A549 (cell line): ENCODE measurements around the gene F2RL2. TPM values are rescaled to one million over a fixed set of nuclear protein-coding genes. Genes with fewer than 3 reads are reported as not detected.
A peak's percentile ranks its signal among the peaks of the same experiment; 100 is the strongest.

Experiments used
- ATAC-seq, 2 experiments: fragments of 200-7000 bp in 1 of 2; fragments of >200 bp in 1 of 2; cut with Nextera tagmentation in 1 of 2; cut with Tn5 transposase in 1 of 2; 3 replicates each; pipeline versions ENCODE4 v1.8.0 to v1.9.1; 2018 to 2020; ENCODE audit warnings: mild to moderate bottlenecking in 1 of 2, moderate library complexity in 1 of 2
- CTCF ChIA-PET: fragments of 300-600 bp; sonication (Branson Sonifier 250); formaldehyde crosslinking; extraction: SDS; loops from one replicate; lab custom pipeline; 2021; ENCODE audit warnings: antibody characterized with exemption, inconsistent platforms; lab: Yijun Ruan, JAX
- POLR2A ChIA-PET: fragments of 350-600 bp; formaldehyde crosslinking; extraction: SDS; loops from one replicate; lab custom pipeline; 2021; ENCODE audit warnings: antibody characterized with exemption, inconsistent platforms; lab: Yijun Ruan, JAX
- DNase-seq, 2 experiments: peaks; one replicate each; pipeline versions ENCODE4 v3.0.0 to v3.0.0-alpha.2; 2011 to 2016; ENCODE audit warnings: low read depth in 1 of 2, low spot score in 1 of 2
- FAIRE-seq: peaks from 2 replicates; lab custom pipeline; 2011; peaks lifted over from hg19 to GRCh38; lab: Jason Lieb, UNC
- H3K27ac ChIP-seq, 2 experiments: fragments of >200 bp; sonication (Bioruptor Twin); formaldehyde crosslinking; 3 replicates each; pipeline ENCODE4 v1.5.1; 2016 to 2017
- H3K4me1 ChIP-seq: fragments of >200 bp; sonication (Bioruptor Twin); formaldehyde crosslinking; 3 replicates; pipeline ENCODE4 v1.6.1; 2016
- H3K4me2 ChIP-seq: fragments of >200 bp; sonication (Bioruptor Twin); formaldehyde crosslinking; 3 replicates; pipeline ENCODE4 v1.6.1; 2016
- H3K4me3 ChIP-seq: fragments of >200 bp; sonication (Bioruptor Twin); formaldehyde crosslinking; 3 replicates; pipeline ENCODE4 v1.5.1; 2016
- H3K9me3 ChIP-seq: fragments of >200 bp; sonication (Bioruptor Twin); formaldehyde crosslinking; 3 replicates; pipeline ENCODE4 v1.6.1; 2016
- CBX2 ChIP-seq: fragments of 200-600 bp; sonication (generic); IDR thresholded peaks from 2 replicates; pipeline ENCODE4 v1.6.1; 2016; ENCODE audit warnings: low read depth, mild to moderate bottlenecking, borderline replicate concordance
- CBX8 ChIP-seq: fragments of 200-600 bp; sonication (generic); IDR thresholded peaks from 2 replicates; pipeline ENCODE4 v1.6.1; 2016
- CEBPB ChIP-seq, 2 experiments: fragments of >200 bp in 1 of 2; sonication (Bioruptor Twin) in 1 of 2; formaldehyde crosslinking in 1 of 2; IDR thresholded peaks; 2 replicates each; pipeline ENCODE4 v1.6.1; 2012 to 2016
- CTCF ChIP-seq: fragments of >200 bp; sonication (Bioruptor Twin); formaldehyde crosslinking; IDR thresholded peaks from 3 replicates; pipeline ENCODE4 v1.5.1; 2016
- EHMT2 ChIP-seq: fragments of 200-600 bp; sonication (generic); IDR thresholded peaks from 2 replicates; pipeline ENCODE4 v1.6.1; 2016; ENCODE audit warnings: antibody characterized with exemption, low read depth, mild to moderate bottlenecking, moderate library complexity
- FOXS1 ChIP-seq: fragments of 250-450 bp; sonication (Bioruptor Pico); IDR thresholded peaks from 2 replicates; pipeline ENCODE4 v1.5.0; 2020; ENCODE audit warnings: mild to moderate bottlenecking, moderate library complexity
- GATA3 ChIP-seq: IDR thresholded peaks from 2 replicates; pipeline ENCODE4 v1.6.1; 2012; ENCODE audit warnings: borderline replicate concordance
- HMGXB4 ChIP-seq: fragments of 250-450 bp; sonication (Bioruptor Pico); IDR thresholded peaks from 2 replicates; pipeline ENCODE4 v1.5.0; 2021; ENCODE audit warnings: mild to moderate bottlenecking, moderate library complexity, borderline replicate concordance
- HOXB13 ChIP-seq: fragments of 250-450 bp; sonication (Bioruptor Pico); IDR thresholded peaks from 2 replicates; pipeline ENCODE4 v1.5.0; 2020; ENCODE audit warnings: low read depth, mild to moderate bottlenecking, moderate library complexity
- MAX ChIP-seq: IDR thresholded peaks from 2 replicates; pipeline ENCODE4 v1.6.1; 2012
- MAZ ChIP-seq: fragments of 150-350 bp; IDR thresholded peaks from 2 replicates; pipeline ENCODE4 v1.6.1; 2014; ENCODE audit warnings: antibody characterized with exemption, low read depth, low read length, borderline replicate concordance
- MYC ChIP-seq: IDR thresholded peaks from 2 replicates; pipeline ENCODE4 v1.6.1; 2012; ENCODE audit warnings: mild to moderate bottlenecking, inconsistent platforms, low read length, improper control_type of control experiment, borderline replicate concordance
- NFE2L2 ChIP-seq: fragments of 150-350 bp; conservative IDR thresholded peaks from 2 replicates; pipeline ENCODE4 v1.6.1; 2014; ENCODE audit warnings: low read length
- NR3C1 ChIP-seq: fragments of >200 bp; sonication (Bioruptor Twin); formaldehyde crosslinking; IDR thresholded peaks from 3 replicates; pipeline ENCODE4 v1.6.1; 2017
- RAD21 ChIP-seq, 2 experiments: fragments of >200 bp in 1 of 2; sonication (Bioruptor Twin) in 1 of 2; formaldehyde crosslinking in 1 of 2; IDR thresholded peaks in 1 of 2; conservative IDR thresholded peaks in 1 of 2; 2 replicates in 1 of 2; 3 replicates in 1 of 2; pipeline ENCODE4 v1.6.1; 2012 to 2018; ENCODE audit warnings: inconsistent platforms in 1 of 2
- RCOR1 ChIP-seq: fragments of 150-350 bp; IDR thresholded peaks from 2 replicates; pipeline ENCODE4 v1.6.1; 2014; ENCODE audit warnings: antibody characterized with exemption, low read length, low read depth
- REST ChIP-seq: fragments of 200-600 bp; sonication (generic); IDR thresholded peaks from 2 replicates; pipeline ENCODE4 v1.6.1; 2016; ENCODE audit warnings: antibody characterized with exemption, mild to moderate bottlenecking, moderate library complexity
- SMC3 ChIP-seq: fragments of >200 bp; sonication (Bioruptor Twin); formaldehyde crosslinking; IDR thresholded peaks from 3 replicates; pipeline ENCODE4 v1.6.1; 2018; ENCODE audit warnings: inconsistent platforms
- SREBF2 ChIP-seq: fragments of 450-650 bp; IDR thresholded peaks from 2 replicates; pipeline ENCODE4 v1.6.1; 2014; ENCODE audit warnings: mild to moderate bottlenecking, moderate library complexity
- TFCP2L1 ChIP-seq: fragments of 250-450 bp; sonication (Bioruptor Pico); IDR thresholded peaks from 2 replicates; pipeline ENCODE4 v1.5.0; 2021; ENCODE audit warnings: mild to moderate bottlenecking
- TP53 ChIP-seq: fragments of 250-450 bp; sonication (Bioruptor Pico); IDR thresholded peaks from 2 replicates; pipeline ENCODE4 v1.5.0; 2021; ENCODE audit warnings: mild to moderate bottlenecking, moderate library complexity
- ZC3H11A ChIP-seq: fragments of 450-650 bp; IDR thresholded peaks from 2 replicates; pipeline ENCODE4 v1.6.1; 2014; ENCODE audit warnings: antibody characterized with exemption, mild to moderate bottlenecking
- WGBS: methylation state at CpG from one replicate; pipeline ENCODE4 v1.1.6; 2017; ENCODE audit errors: missing lambda C conversion rate; 5-methylcytosine and 5-hydroxymethylcytosine counted together
- polyA plus RNA-seq, 4 experiments: library from polyadenylated mRNA; depleted of rRNA in 3 of 4; stranded (reverse); fragments of >200 nt; fragmentation: RNase III in 1 of 4; extraction: RNeasy Plus Mini Kit Qiagen cat#74134 plus additional on column Dnase treatment in 1 of 4; gene quantifications; 2 replicates in 3 of 4; 3 replicates in 1 of 4; pipeline ENCODE4 v1.2.3, GENCODE V29; 2011 to 2017

F2RL2 gene
- polyA plus RNA-seq, 2 of the 4 experiments (the other 2 are of a cell fraction) = 6.3 to 44.7 TPM

GRCh38 chr5:76620166-76620565 lies 3.0 kb downstream of the F2RL2 start:
- ChIA-PET POLR2A (no interaction called here), CTCF (interaction anchor here (0.9 to 2.3 kb wide), 5 partner anchors 13 to 154 kb away, joined by 3 to 10 read pairs (median 5); no protein-coding TSS in a partner anchor)
- no peak for TF ChIP-seq FOXS1 (CRISPR knock-in tag)
- WGBS = 96% methylated on average over 5 of the region's 5 CpGs
- no peak for DNase-seq
- peaks cover 29% of the 10 kb centered on the region; the same call in 2 of the 3 replicates for H3K4me1 ChIP-seq
- H3K9me3 ChIP-seq = no peaks in the 10 kb centered on the region
- H3K4me3 ChIP-seq = no peak overlapping the region
- ATAC-seq = no peak
- H3K4me2 ChIP-seq = no peak overlapping the region
- H3K27ac ChIP-seq = no peak overlapping the region
- no peak for FAIRE-seq

DNA sequence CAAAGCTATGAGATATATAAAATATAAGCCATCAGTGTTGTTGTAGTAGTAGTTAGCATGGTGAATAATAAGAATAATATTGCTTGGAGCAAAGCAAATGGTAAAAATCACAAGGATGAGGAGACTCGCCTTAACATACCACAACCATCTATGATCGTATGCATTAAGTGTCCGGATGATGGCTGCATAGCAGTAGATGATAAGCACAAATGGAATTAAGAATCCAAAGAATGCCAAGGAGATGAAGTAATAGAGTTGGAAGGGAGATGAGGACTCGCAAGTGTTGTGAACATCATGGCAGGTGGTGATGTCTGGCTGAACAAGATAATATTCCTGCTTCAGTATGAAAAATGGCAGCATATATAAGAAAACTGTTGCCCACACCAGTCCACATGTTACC lies 5.5 kb downstream of the F2RL2 start:
- DNase-seq = peak in 1 of 2 experiments; percentile 25
- TF ChIP-seq EHMT2 (peak; percentile 46; the same call in 1 of the 2 replicates), TFCP2L1 (CRISPR knock-in tag) (no peak)
- no peak for FAIRE-seq
- Histone ChIP-seq H3K4me1 (peaks cover 22% of the 10 kb centered on the region; the same call in 2 of the 3 replicates), H3K4me2 (peak overlapping the region; percentile 38), H3K27ac (no peak overlapping the region; a peak in 1 of 6 replicates), H3K4me3 (no peak overlapping the region), H3K9me3 (no peaks in the 10 kb centered on the region)
- ATAC-seq = peak; percentile 44 to 63; a peak in 4 of 6 replicates
- ChIA-PET POLR2A (no interaction called here), CTCF (interaction anchor here (2.1 kb wide), 2 partner anchors 23 to 157 kb away, joined by 4 to 7 read pairs; no protein-coding TSS in a partner anchor)
- 34% methylated on average over 4 of the region's 4 CpGs for WGBS

DNA sequence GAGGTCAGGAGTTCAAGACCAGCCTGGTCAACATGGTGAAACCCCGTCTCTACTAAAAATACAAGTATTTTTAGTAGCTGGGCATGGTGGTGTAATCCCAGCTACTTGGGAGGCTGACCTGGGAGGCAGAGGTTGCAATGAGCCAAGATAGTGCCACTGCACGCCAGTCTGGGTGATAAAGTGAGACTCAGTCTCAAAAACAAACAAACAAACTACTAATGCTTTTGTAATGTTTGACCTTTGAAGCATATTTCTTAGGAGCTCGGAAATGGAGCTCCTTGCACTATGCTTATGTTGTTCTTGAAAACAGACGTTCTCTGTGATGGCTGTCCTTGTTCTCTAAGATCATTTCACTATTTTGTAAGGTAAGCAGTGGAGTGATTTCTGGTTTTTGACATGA lies 6.0 kb downstream of the F2RL2 start:
- H3K4me3 ChIP-seq = no peak overlapping the region
- peak; percentile 28 to 73; a peak in 3 of 6 replicates for ATAC-seq
- H3K4me2 ChIP-seq = peak overlapping the region; percentile 38
- TF ChIP-seq MAX (no peak), GATA3 (peak; percentile 38; the same call in 1 of the 2 replicates), CEBPB (IDR thresholded peaks at IDR 0.05) (peak in 1 of 2 experiments; percentile 57; a peak in 2 of 4 replicates)
- TF ChIP-seq, all 56 proteins: peak for 2
- H3K4me1 ChIP-seq = peaks cover 18% of the 10 kb centered on the region; the same call in 2 of the 3 replicates
- ChIA-PET POLR2A (no interaction called here), CTCF (interaction anchor here (1.7 to 2.1 kb wide), 3 partner anchors 23 to 157 kb away, joined by 4 to 7 read pairs (median 6); no protein-coding TSS in a partner anchor)
- H3K27ac ChIP-seq = no peak overlapping the region; a peak in 1 of 6 replicates
- WGBS = 10% methylated on average over 4 of the region's 4 CpGs
- FAIRE-seq (no peak), DNase-seq (peak in 1 of 2 experiments; percentile 64)
- no peaks in the 10 kb centered on the region for H3K9me3 ChIP-seq

DNA sequence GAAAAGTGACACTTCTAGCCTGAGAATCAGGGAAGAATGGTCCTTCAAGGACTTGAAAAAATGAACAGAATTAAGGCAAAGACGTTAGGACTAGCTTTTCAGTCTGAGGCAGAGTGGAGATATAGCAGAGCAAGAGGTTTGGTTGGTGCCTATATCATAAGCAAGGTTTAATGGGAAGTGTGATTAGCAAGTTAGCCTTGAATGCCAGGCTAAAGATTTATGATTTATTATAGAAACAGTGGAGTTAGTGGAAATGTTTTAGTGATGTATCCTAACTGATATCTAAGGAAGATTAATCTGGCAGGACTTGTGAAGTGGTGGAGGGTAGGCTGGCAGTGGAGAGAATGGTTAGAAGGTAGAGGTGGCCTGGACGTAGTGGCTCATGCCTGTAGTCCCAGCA lies 7.0 kb downstream of the F2RL2 start:
- Histone ChIP-seq H3K4me2 (no peak overlapping the region), H3K27ac (no peak overlapping the region), H3K9me3 (no peaks in the 10 kb centered on the region), H3K4me1 (peaks cover 15% of the 10 kb centered on the region; the same call in 2 of the 3 replicates), H3K4me3 (no peak overlapping the region)
- CTCF ChIA-PET = interaction anchor here (0.7 to 3.0 kb wide), 6 partner anchors 9 to 158 kb away, joined by 3 to 17 read pairs (median 4); no protein-coding TSS in a partner anchor
- TF ChIP-seq MYC (no peak), HOXB13 (CRISPR knock-in tag) (no peak), CBX8 (no peak), RCOR1 (no peak), SREBF2 (no peak), TP53 (CRISPR knock-in tag) (no peak), CBX2 (no peak), MAZ (no peak), EHMT2 (no peak), SMC3 (no peak), NR3C1 (no peak), NFE2L2 (no peak), HMGXB4 (CRISPR knock-in tag) (no peak), RAD21 (conservative IDR thresholded peaks at IDR 0.05 in 1 of 2, IDR thresholded peaks at IDR 0.05 in 1 of 2) (no peak), CTCF (no peak), ZC3H11A (no peak), REST (no peak)
- POLR2A ChIA-PET = no interaction called here
- no peak for DNase-seq
- FAIRE-seq = no peak
- 79% methylated on average over 2 of the region's 2 CpGs for WGBS
- no peak for ATAC-seq
